AML-193 (cell line): ENCODE measurements around the gene LIG4.
A peak's percentile ranks its signal among the peaks of the same experiment; 100 is the strongest.
"Not testable (repeated sequence)": the region's sequence is repeated elsewhere in the genome, so short reads cannot be mapped to it uniquely, and the experiment has no call there.

Experiments used
- DNase-seq, 2 experiments: peaks; one replicate each; lab custom pipeline; 2025; lab: John Stamatoyannopoulos, UW

LIG4 gene

GRCh38 chr13:108215436-108215835, at the start of gene LIG4:
LIG4 (minus strand) TSS chr13:108215536; CDS start chr13:108211268, 4,268 bp downstream.
- peak; percentile 85 to 89 for DNase-seq

GRCh38 chr13:108263621-108264355, 48.5 kb upstream of the LIG4 start:
- DNase-seq = no peak

GRCh38 chr13:108257248-108257647, 41.9 kb upstream of the LIG4 start:
- no peak for DNase-seq

- no peak for DNase-seq
Observed at GRCh38 chr13:108249150-108249549, 33.8 kb upstream of the LIG4 start.

- DNase-seq = no peak
Observed at GRCh38 chr13:108230377-108230776, 15.0 kb upstream of the LIG4 start.

GRCh38 chr13:108227651-108228272, 12.4 kb upstream of the LIG4 start:
- peak; percentile 67 to 76 for DNase-seq

GRCh38 chr13:108226184-108226583, 10.8 kb upstream of the LIG4 start:
- no peak for DNase-seq

GRCh38 chr13:108225440-108225839, 10.1 kb upstream of the LIG4 start:
- DNase-seq = peak in 1 of 2 experiments; percentile 23

- no peak for DNase-seq
Observed at GRCh38 chr13:108223687-108224503, 8.6 kb upstream of the LIG4 start.

- DNase-seq = no peak
Observed at GRCh38 chr13:108220041-108220440, 4.7 kb upstream of the LIG4 start.

- DNase-seq = peak; percentile 89
Observed at GRCh38 chr13:108218044-108218974, 3.0 kb upstream of the LIG4 start, which contains the start of gene ABHD13. ABHD13 (plus strand) TSS chr13:108218392; CDS start chr13:108229219, 10,827 bp downstream.

- DNase-seq = not testable (repeated sequence)
Observed at GRCh38 chr13:108217307-108218043, 2.1 kb upstream of the LIG4 start.

- DNase-seq = no peak
Observed at GRCh38 chr13:108214441-108215271, 680 bp downstream of the LIG4 start.

- no peak for DNase-seq
Observed at GRCh38 chr13:108213946-108214345, 1.4 kb downstream of the LIG4 start.

- no peak for DNase-seq
Observed at GRCh38 chr13:108212886-108213285, 2.5 kb downstream of the LIG4 start.

- DNase-seq = no peak
Observed at GRCh38 chr13:108210551-108210950, 4.8 kb downstream of the LIG4 start.

- DNase-seq = no peak
Observed at GRCh38 chr13:108200781-108201398, 14.4 kb downstream of the LIG4 start.

- no peak for DNase-seq
Observed at GRCh38 chr13:108195861-108196260, 19.5 kb downstream of the LIG4 start.

- no peak for DNase-seq
Observed at GRCh38 chr13:108195146-108195545, 20.2 kb downstream of the LIG4 start.
